Measurements from ENCODE around the gene NDUFS1. TPM values are rescaled to one million over a fixed set of nuclear protein-coding genes. Genes with fewer than 3 reads are reported as not detected.
"Not testable (repeated sequence)": the region's sequence is repeated elsewhere in the genome, so short reads cannot be mapped to it uniquely, and the experiment has no call there.

NDUFS1 gene
- total RNA-seq, 1 experiment from 2014 or later: 102 TPM

DNA sequence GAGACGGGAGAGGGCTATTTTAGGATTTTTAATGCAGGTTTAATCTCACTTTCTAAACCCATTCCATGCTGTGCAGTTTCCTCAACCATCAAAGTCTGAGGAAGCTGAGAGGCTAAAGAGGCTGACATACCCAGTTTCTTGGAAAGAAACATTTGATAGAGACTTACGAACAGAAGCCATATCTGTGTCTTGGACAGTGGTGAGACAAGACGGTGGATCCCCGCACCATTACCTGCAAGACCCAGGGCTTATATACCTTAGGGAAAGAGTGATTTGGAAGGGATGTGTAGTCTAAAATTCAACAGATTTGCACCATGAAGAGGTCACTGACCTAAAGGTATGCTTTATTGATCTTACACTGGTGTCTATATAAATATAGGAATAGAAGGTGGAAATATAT is 13.9 kb upstream of the NDUFS1 start:
- H3K18ac ChIP-seq (ENCODE audit: insufficient read length, low read depth, low read length): no peak overlapping the region
- no peak overlapping the region for H3K4ac ChIP-seq (ENCODE audit: low read depth, low read length)
- TF ChIP-seq, protein P1, sequence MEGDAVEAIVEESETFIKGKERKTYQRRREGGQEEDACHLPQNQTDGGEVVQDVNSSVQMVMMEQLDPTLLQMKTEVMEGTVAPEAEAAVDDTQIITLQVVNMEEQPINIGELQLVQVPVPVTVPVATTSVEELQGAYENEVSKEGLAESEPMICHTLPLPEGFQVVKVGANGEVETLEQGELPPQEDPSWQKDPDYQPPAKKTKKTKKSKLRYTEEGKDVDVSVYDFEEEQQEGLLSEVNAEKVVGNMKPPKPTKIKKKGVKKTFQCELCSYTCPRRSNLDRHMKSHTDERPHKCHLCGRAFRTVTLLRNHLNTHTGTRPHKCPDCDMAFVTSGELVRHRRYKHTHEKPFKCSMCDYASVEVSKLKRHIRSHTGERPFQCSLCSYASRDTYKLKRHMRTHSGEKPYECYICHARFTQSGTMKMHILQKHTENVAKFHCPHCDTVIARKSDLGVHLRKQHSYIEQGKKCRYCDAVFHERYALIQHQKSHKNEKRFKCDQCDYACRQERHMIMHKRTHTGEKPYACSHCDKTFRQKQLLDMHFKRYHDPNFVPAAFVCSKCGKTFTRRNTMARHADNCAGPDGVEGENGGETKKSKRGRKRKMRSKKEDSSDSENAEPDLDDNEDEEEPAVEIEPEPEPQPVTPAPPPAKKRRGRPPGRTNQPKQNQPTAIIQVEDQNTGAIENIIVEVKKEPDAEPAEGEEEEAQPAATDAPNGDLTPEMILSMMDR (conservative IDR thresholded peaks at IDR 0.05): no peak
- H2AFZ ChIP-seq (ENCODE audit: low read length): no peak overlapping the region
- H3K4me1 ChIP-seq (ENCODE audit: insufficient read depth, low read length): no peaks in the 10 kb centered on the region
- no peak overlapping the region for H2BK20ac ChIP-seq (ENCODE audit: low read depth, low read length, poor library complexity, severe bottlenecking)
- Mint-ChIP-seq H3K27me3 (ENCODE audit: low read depth) (no peaks in the 10 kb centered on the region), H3K27ac (no peak overlapping the region), H3K9me3 (peaks cover 17 to 18% of the 10 kb centered on the region in 2 experiments; a peak in 4 of 5 replicates), H3K36me3 (ENCODE audit: insufficient read depth in 1 of 3, low read depth in 3 of 3) (peaks cover 13 to 23% (median 18%) of the 10 kb centered on the region in 3 experiments; a peak in 6 of 7 replicates), H3K4me3 (no peak overlapping the region), H3K4me1 (peaks cover 4 to 8% of the 10 kb centered on the region in 2 experiments; a peak in 2 of 4 replicates)
- H3K79me2 ChIP-seq (ENCODE audit: insufficient read depth, low read length): no peaks in the 10 kb centered on the region
- H2BK120ac ChIP-seq (ENCODE audit: low read depth, low read length, poor library complexity, severe bottlenecking): no peak overlapping the region
- H3K27me3 ChIP-seq (ENCODE audit: insufficient read depth, low read length): no peaks in the 10 kb centered on the region
- no peak overlapping the region for H3K56ac ChIP-seq (ENCODE audit: insufficient read length, low read depth, low read length)
- no peak overlapping the region for H2BK5ac ChIP-seq (ENCODE audit: insufficient read length, low read length)
- no peak for DNase-seq
- no peak overlapping the region for H3K4me2 ChIP-seq (ENCODE audit: insufficient read depth, insufficient read length, low read length)
- no peak overlapping the region for H3K27ac ChIP-seq (ENCODE audit: insufficient read length, low read depth, low read length)
- no peaks in the 10 kb centered on the region for H3K9me3 ChIP-seq (ENCODE audit: control insufficient read depth, low read depth, low read length)
- no CpG with 5 or more reads among the region's 4 CpGs for WGBS (ENCODE audit: extremely low coverage, insufficient read length, low lambda C conversion rate)
- no peak overlapping the region for H4K8ac ChIP-seq (replicated peaks; ENCODE audit: insufficient read length, low read depth, low read length)
- no peak overlapping the region for H2AK5ac ChIP-seq (ENCODE audit: insufficient read length, low read length)
- H3K23me2 ChIP-seq (ENCODE audit: insufficient read length, low read depth, low read length, poor library complexity, severe bottlenecking): no peaks in the 10 kb centered on the region
- H4K91ac ChIP-seq (ENCODE audit: insufficient read length, low read depth, low read length): no peak overlapping the region
- no peak overlapping the region for H3K14ac ChIP-seq (ENCODE audit: insufficient read depth, low read length)
- no peak overlapping the region for H3K9ac ChIP-seq (ENCODE audit: extremely low read depth, insufficient read length, low read length)
- no peaks in the 10 kb centered on the region for H4K20me1 ChIP-seq (ENCODE audit: control insufficient read depth, insufficient read depth, insufficient read length)
- no peaks in the 10 kb centered on the region for H3K79me1 ChIP-seq (ENCODE audit: insufficient read depth, low read depth, low read length, poor library complexity, severe bottlenecking)
- no peak overlapping the region for H3K23ac ChIP-seq (ENCODE audit: insufficient read length, low read depth, low read length)
- no peak overlapping the region for H3T11ph ChIP-seq (ENCODE audit: low read length)
- no peak overlapping the region for H2BK15ac ChIP-seq (ENCODE audit: low read depth, low read length)
- no peak overlapping the region for H2BK12ac ChIP-seq (ENCODE audit: insufficient read length, low read depth, low read length)
- no peak overlapping the region for H4K5ac ChIP-seq (ENCODE audit: insufficient read length, low read depth, low read length)

DNA sequence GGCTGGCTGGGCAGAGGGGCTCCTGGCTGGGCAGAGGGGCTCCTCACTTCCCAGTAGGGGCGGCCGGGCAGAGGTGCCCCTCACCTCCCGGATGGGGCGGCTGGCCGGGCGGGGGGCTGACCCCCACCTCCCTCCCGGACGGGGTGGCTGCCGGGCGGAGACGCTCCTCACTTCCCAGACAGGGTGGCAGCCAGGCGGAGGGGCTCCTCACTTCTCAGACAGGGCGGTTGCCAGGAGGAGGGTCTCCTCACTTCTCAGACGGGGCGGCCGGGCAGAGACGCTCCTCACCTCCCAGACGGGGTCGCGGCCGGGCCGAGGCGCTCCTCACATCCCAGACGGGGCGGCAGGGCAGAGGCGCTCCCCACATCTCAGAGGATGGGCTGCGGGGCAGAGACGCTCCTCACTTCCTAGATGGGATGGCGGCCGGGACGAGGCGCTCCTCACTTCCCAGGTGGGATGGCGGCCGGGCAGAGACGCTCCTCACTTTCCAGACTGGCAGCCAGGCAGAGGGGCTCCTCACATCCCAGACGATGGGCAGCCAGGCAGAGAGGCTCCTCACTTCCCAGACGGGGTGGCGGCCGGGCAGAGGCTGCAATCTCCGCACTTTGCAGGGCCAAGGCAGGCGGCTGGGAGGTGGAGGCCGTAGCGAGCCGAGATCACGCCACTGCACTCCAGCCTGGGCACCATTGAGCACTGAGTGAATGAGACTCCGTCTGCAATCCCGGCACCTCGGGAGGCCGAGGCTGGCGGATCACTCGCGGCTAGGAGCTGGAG is 12.6 kb upstream of the NDUFS1 start:
- not testable (repeated sequence) for H4K91ac ChIP-seq (ENCODE audit: insufficient read length, low read depth, low read length); H3K56ac ChIP-seq (ENCODE audit: insufficient read length, low read depth, low read length); H3K9me3 ChIP-seq (ENCODE audit: control insufficient read depth, low read depth, low read length); H3K4me1 Mint-ChIP-seq; H2AFZ ChIP-seq (ENCODE audit: low read length); H3K18ac ChIP-seq (ENCODE audit: insufficient read length, low read depth, low read length); H3K9ac ChIP-seq (ENCODE audit: extremely low read depth, insufficient read length, low read length); H3K27ac ChIP-seq (ENCODE audit: insufficient read length, low read depth, low read length); H3K23me2 ChIP-seq (ENCODE audit: insufficient read length, low read depth, low read length, poor library complexity, severe bottlenecking); H2AK5ac ChIP-seq (ENCODE audit: insufficient read length, low read length); H3K79me2 ChIP-seq (ENCODE audit: insufficient read depth, low read length); H3K4me2 ChIP-seq (ENCODE audit: insufficient read depth, insufficient read length, low read length); H3K14ac ChIP-seq (ENCODE audit: insufficient read depth, low read length); H2BK15ac ChIP-seq (ENCODE audit: low read depth, low read length); H3K79me1 ChIP-seq (ENCODE audit: insufficient read depth, low read depth, low read length, poor library complexity, severe bottlenecking); H2BK5ac ChIP-seq (ENCODE audit: insufficient read length, low read length); H3T11ph ChIP-seq (ENCODE audit: low read length); H4K20me1 ChIP-seq (ENCODE audit: control insufficient read depth, insufficient read depth, insufficient read length); H3K23ac ChIP-seq (ENCODE audit: insufficient read length, low read depth, low read length); H4K5ac ChIP-seq (ENCODE audit: insufficient read length, low read depth, low read length); H2BK20ac ChIP-seq (ENCODE audit: low read depth, low read length, poor library complexity, severe bottlenecking); H3K4me3 Mint-ChIP-seq; H3K4me1 ChIP-seq (ENCODE audit: insufficient read depth, low read length); H3K27ac Mint-ChIP-seq; H3K27me3 Mint-ChIP-seq (ENCODE audit: low read depth); H2BK120ac ChIP-seq (ENCODE audit: low read depth, low read length, poor library complexity, severe bottlenecking); H2BK12ac ChIP-seq (ENCODE audit: insufficient read length, low read depth, low read length); H3K4ac ChIP-seq (ENCODE audit: low read depth, low read length); H4K8ac ChIP-seq (replicated peaks; ENCODE audit: insufficient read length, low read depth, low read length); DNase-seq; H3K27me3 ChIP-seq (ENCODE audit: insufficient read depth, low read length)
- peaks cover 17 to 23% of the 10 kb centered on the region in 2 experiments; a peak in 4 of 5 replicates for H3K9me3 Mint-ChIP-seq
- no CpG with 5 or more reads among the region's 52 CpGs for WGBS (ENCODE audit: extremely low coverage, insufficient read length, low lambda C conversion rate)
- peaks cover 19 to 34% (median 27%) of the 10 kb centered on the region in 3 experiments for H3K36me3 Mint-ChIP-seq (ENCODE audit: insufficient read depth in 1 of 3, low read depth in 3 of 3)
